Endothelial cell of umbilical vein (primary cell): ENCODE results near the gene HDHD5. TPM values are rescaled to one million over a fixed set of nuclear protein-coding genes. Genes with fewer than 3 reads are reported as not detected.

Experiments
- BruUV-seq: library from RNA; stranded (reverse); fragments of 400-500 nt; replicated peaks from 2 replicates; lab custom pipeline; 2021; lab: Mats Ljungman, UMichigan
- CTCF ChIA-PET: fragments of 300-600, 350-600 bp; sonication (Branson Sonifier 250); formaldehyde crosslinking; loops from one replicate; lab custom pipeline; 2021; ENCODE audit warnings: antibody characterized with exemption, inconsistent platforms; lab: Charles Lee
- POLR2A ChIA-PET: fragments of 300-600, 350-600 bp; sonication (Branson Sonifier 250); formaldehyde crosslinking; loops from one replicate; lab custom pipeline; 2021; ENCODE audit warnings: antibody characterized with exemption, inconsistent platforms; lab: Charles Lee
- DNase-seq: peaks from one replicate; pipeline ENCODE4 v3.0.0-alpha.2; 2011; ENCODE audit warnings: low read depth, low spot score
- FAIRE-seq: peaks from 2 replicates; lab custom pipeline; 2011; peaks lifted over from hg19 to GRCh38; lab: Jason Lieb, UNC
- H2AFZ ChIP-seq: 2 replicates; pipeline ENCODE4 v1.6.0; 2012; ENCODE audit warnings: low read depth, low read length, control low read depth, inconsistent platforms
- H3K27ac ChIP-seq: 2 replicates; pipeline ENCODE4 v1.5.1; 2011; ENCODE audit warnings: low read depth, mild to moderate bottlenecking, control low read depth, low read length, moderate library complexity; ENCODE audit not compliant: insufficient read depth
- H3K27me3 ChIP-seq, 2 experiments: 2 replicates each; pipeline versions ENCODE4 v1.6.0 to v1.6.1; 2011; ENCODE audit warnings: low read length in 2 of 2, mixed read lengths in 1 of 2; ENCODE audit not compliant: control insufficient read depth in 2 of 2, insufficient read depth in 2 of 2
- H3K36me3 ChIP-seq, 2 experiments: 2 replicates in 1 of 2; 3 replicates in 1 of 2; pipeline ENCODE4 v1.5.1; 2011; ENCODE audit warnings: low read length in 2 of 2, mild to moderate bottlenecking in 1 of 2, moderate library complexity in 1 of 2; ENCODE audit not compliant: control insufficient read depth in 2 of 2, insufficient read depth in 2 of 2; ENCODE audit errors: extremely low read depth in 1 of 2
- H3K4me1 ChIP-seq: 3 replicates; pipeline ENCODE4 v1.5.1; 2011; ENCODE audit warnings: mild to moderate bottlenecking, low read length; ENCODE audit not compliant: control insufficient read depth, insufficient read depth; ENCODE audit errors: extremely low read depth
- H3K4me2 ChIP-seq: 2 replicates; pipeline ENCODE4 v1.6.1; 2011; ENCODE audit warnings: low read length, control low read depth, mixed read lengths; ENCODE audit not compliant: insufficient read depth
- H3K4me3 ChIP-seq, 3 experiments: fragments of 200-600 bp in 1 of 3; sonication (generic), shearing (Covaris generic) in 1 of 3; replicated peaks in 1 of 3; 2 replicates each; pipeline ENCODE4 v1.5.1; 2011 to 2016; ENCODE audit warnings: control low read depth in 3 of 3, low read length in 3 of 3, mild to moderate bottlenecking in 2 of 3, inconsistent platforms in 1 of 3, low read depth in 1 of 3, moderate library complexity in 1 of 3; ENCODE audit not compliant: insufficient read depth in 1 of 3
- H3K79me2 ChIP-seq: 2 replicates; pipeline ENCODE4 v1.6.0; 2012; ENCODE audit warnings: low read length, inconsistent platforms; ENCODE audit not compliant: control insufficient read depth, insufficient read depth
- H3K9ac ChIP-seq: replicated peaks from 2 replicates; pipeline ENCODE3; 2011; ENCODE audit warnings: low read length, control low read depth; ENCODE audit not compliant: insufficient read depth; ENCODE audit errors: extremely low read depth
- H3K9me1 ChIP-seq: replicated peaks from 3 replicates; pipeline ENCODE4 v1.6.0; 2011; ENCODE audit warnings: mild to moderate bottlenecking, low read length; ENCODE audit not compliant: control insufficient read depth, insufficient read depth; ENCODE audit errors: extremely low read depth
- H3K9me3 ChIP-seq: replicated peaks from 2 replicates; pipeline ENCODE4 v1.5.1; 2012; ENCODE audit warnings: low read length, inconsistent platforms; ENCODE audit not compliant: control insufficient read depth, insufficient read depth
- H4K20me1 ChIP-seq: replicated peaks from 2 replicates; pipeline ENCODE3; 2011; ENCODE audit warnings: mild to moderate bottlenecking, low read length; ENCODE audit not compliant: control insufficient read depth, insufficient read depth; ENCODE audit errors: extremely low read depth
- EZH2 ChIP-seq: IDR thresholded peaks from 2 replicates; pipeline ENCODE4 v1.6.1; 2012; ENCODE audit warnings: borderline replicate concordance, low read depth, mild to moderate bottlenecking, moderate library complexity, low read length, inconsistent platforms; ENCODE audit not compliant: severe bottlenecking
- FOS ChIP-seq: IDR thresholded peaks from 2 replicates; pipeline ENCODE4 v1.6.1; 2011; ENCODE audit warnings: mild to moderate bottlenecking, low read length, moderate library complexity, borderline replicate concordance; ENCODE audit not compliant: insufficient read depth
- GATA2 ChIP-seq: IDR thresholded peaks from 2 replicates; pipeline ENCODE4 v1.7.0; 2011; ENCODE audit warnings: low read depth, mild to moderate bottlenecking, moderate library complexity, mixed read lengths, low read length; ENCODE audit not compliant: insufficient read length, insufficient read depth
- JUN ChIP-seq: IDR thresholded peaks from 2 replicates; pipeline ENCODE4 v1.6.1; 2011; ENCODE audit warnings: borderline replicate concordance, low read depth; ENCODE audit not compliant: insufficient read length, insufficient read depth
- MYC ChIP-seq: IDR thresholded peaks from one replicate; pipeline ENCODE4 v1.6.1; 2011; ENCODE audit warnings: mild to moderate bottlenecking, low read depth, low read length
- POLR2A ChIP-seq: IDR thresholded peaks from 2 replicates; pipeline ENCODE4 v1.6.1; 2012; ENCODE audit warnings: low read depth, mild to moderate bottlenecking, control low read depth, low read length
- POLR2AphosphoS5 ChIP-seq: IDR thresholded peaks from 2 replicates; pipeline ENCODE4 v1.6.1; 2012; ENCODE audit warnings: low read depth, mild to moderate bottlenecking, control low read depth, low read length, moderate library complexity; ENCODE audit not compliant: insufficient read depth
- dilution Hi-C: fragments of 300-500 bp; cut with MboI; formaldehyde crosslinking; loops from one replicate; pipeline ENCODE4 v1.15.0; 2019; ENCODE audit warnings: low sequenced_read_pairs; ENCODE audit not compliant: extremely low pct_ligation_motif_present
- intact Hi-C: fragments of 100-400 bp; cut with micrococcal nuclease; formaldehyde crosslinking; loops from one replicate; pipeline ENCODE4 v1.10.0; 2022
- polyA plus RNA-seq, 4 experiments: library from polyadenylated mRNA; depleted of rRNA in 3 of 4; stranded (reverse) in 3 of 4; unstranded in 1 of 4; fragments of >200 nt; gene quantifications; 2 replicates each; pipeline versions ENCODE4 v1.2.1 to v1.2.3, GENCODE V29; 2011 to 2012; ENCODE audit warnings: missing spikeins in 1 of 4
- total RNA-seq: library from RNA; stranded (reverse); gene quantifications from 2 replicates; pipeline ENCODE4 v1.2.3, GENCODE V29; 2021
- TF ChIP-seq, protein P1 (sequence below): IDR thresholded peaks from 2 replicates; pipeline ENCODE4 v1.6.1; 2011; ENCODE audit not compliant: insufficient read depth, insufficient read length
- TF ChIP-seq, protein P2 (sequence below), 2 donors: IDR thresholded peaks; 1 replicate in 1 of 2; 2 replicates in 1 of 2; pipeline ENCODE4 v1.5.1; 2011; ENCODE audit warnings: low read length in 2 of 2, mild to moderate bottlenecking in 2 of 2, moderate library complexity in 2 of 2, control low read depth in 1 of 2, inconsistent platforms in 1 of 2, low read depth in 1 of 2; ENCODE audit not compliant: insufficient read depth in 1 of 2; ENCODE audit errors: extremely low read depth in 1 of 2

The HDHD5 gene
- total and polyA plus RNA-seq, 2 donors (not counting 3 experiments of a cell fraction or from before 2014, with no cell fraction given): 28.1 to 54.1 TPM

DNA sequence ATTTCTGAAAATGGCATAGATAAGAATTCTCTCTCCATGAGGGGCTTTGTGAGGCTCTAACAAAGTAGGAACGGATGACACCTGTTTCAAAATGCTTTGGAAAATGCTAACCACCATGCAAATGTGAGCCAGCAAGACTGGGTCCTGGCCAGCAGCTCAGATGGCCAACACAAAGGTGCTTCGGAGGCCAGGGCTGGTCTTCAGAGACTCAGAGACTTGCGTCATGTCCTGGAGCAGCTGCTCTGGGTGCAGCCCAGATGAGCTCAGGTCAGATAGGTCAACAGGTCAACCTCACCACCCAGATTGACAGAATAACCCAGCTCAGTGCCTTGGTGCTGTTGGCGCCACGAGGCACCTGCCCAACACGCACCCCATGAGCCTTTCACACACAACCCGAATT is 25.9 kb downstream of the HDHD5 start:
- intact Hi-C loops (no loop called here), dilution Hi-C loops (no loop called here)
- ChIA-PET CTCF (no interaction called here), POLR2A (no interaction called here)
- Histone ChIP-seq H3K36me3 (peaks cover 0 to 5% of the 10 kb centered on the region in 2 experiments), H3K9ac (no peak overlapping the region), H3K27me3 (no peaks in the 10 kb centered on the region), H3K27ac (no peak overlapping the region), H3K9me3 (no peaks in the 10 kb centered on the region), H3K4me3 (no peak overlapping the region), H3K79me2 (no peaks in the 10 kb centered on the region), H3K4me1 (no peaks in the 10 kb centered on the region), H3K4me2 (no peak overlapping the region), H2AFZ (no peak overlapping the region), H3K9me1 (no peaks in the 10 kb centered on the region), H4K20me1 (no peaks in the 10 kb centered on the region)
- no peak for DNase-seq
- no peak for FAIRE-seq
- no TSS peak for BruUV-seq
- TF ChIP-seq EZH2 (no peak), POLR2AphosphoS5 (no peak), POLR2A (no peak), JUN (no peak), GATA2 (no peak), MYC (no peak), FOS (no peak)
- TF ChIP-seq, protein P1, sequence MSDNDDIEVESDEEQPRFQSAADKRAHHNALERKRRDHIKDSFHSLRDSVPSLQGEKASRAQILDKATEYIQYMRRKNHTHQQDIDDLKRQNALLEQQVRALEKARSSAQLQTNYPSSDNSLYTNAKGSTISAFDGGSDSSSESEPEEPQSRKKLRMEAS: no peak
- TF ChIP-seq, protein P2, sequence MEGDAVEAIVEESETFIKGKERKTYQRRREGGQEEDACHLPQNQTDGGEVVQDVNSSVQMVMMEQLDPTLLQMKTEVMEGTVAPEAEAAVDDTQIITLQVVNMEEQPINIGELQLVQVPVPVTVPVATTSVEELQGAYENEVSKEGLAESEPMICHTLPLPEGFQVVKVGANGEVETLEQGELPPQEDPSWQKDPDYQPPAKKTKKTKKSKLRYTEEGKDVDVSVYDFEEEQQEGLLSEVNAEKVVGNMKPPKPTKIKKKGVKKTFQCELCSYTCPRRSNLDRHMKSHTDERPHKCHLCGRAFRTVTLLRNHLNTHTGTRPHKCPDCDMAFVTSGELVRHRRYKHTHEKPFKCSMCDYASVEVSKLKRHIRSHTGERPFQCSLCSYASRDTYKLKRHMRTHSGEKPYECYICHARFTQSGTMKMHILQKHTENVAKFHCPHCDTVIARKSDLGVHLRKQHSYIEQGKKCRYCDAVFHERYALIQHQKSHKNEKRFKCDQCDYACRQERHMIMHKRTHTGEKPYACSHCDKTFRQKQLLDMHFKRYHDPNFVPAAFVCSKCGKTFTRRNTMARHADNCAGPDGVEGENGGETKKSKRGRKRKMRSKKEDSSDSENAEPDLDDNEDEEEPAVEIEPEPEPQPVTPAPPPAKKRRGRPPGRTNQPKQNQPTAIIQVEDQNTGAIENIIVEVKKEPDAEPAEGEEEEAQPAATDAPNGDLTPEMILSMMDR (IDR thresholded peaks at IDR 0.05; ENCODE audit: extremely low read depth in 1 of 2, insufficient read depth in 1 of 2, low read depth in 1 of 2, low read length in 2 of 2): no peak
